GM23248 (cell line): ENCODE measurements around the gene CRELD1.

Experiments
- EZH2 ChIP-seq: fragments of 200-600 bp; sonication (generic); IDR thresholded peaks from 2 replicates; pipeline ENCODE4 v1.6.1; 2018; ENCODE audit warnings: antibody characterized with exemption, mild to moderate bottlenecking; ENCODE audit not compliant: insufficient read depth, poor library complexity, severe bottlenecking
- EZH2phosphoT487 ChIP-seq: fragments of 200-600 bp; sonication (generic); IDR thresholded peaks from 2 replicates; pipeline ENCODE4 v1.6.1; 2018; ENCODE audit warnings: antibody characterized with exemption, moderate library complexity, mild to moderate bottlenecking, low read depth; ENCODE audit not compliant: insufficient read depth

- no peak for TF ChIP-seq EZH2
- no peak for TF ChIP-seq EZH2phosphoT487
Observed at GRCh38 chr3:9917820-9918219, 15.8 kb upstream of the CRELD1 start.
